Caco-2 (cell line): ENCODE data around the gene HECTD1. TPM values are rescaled to one million over a fixed set of nuclear protein-coding genes. Genes with fewer than 3 reads are reported as not detected.

Experiments
- BruUV-seq: library from RNA; stranded (reverse); fragments of 400-500 nt; replicated peaks from 2 replicates; lab custom pipeline; 2021; lab: Mats Ljungman, UMichigan
- CTCF ChIA-PET: fragments of 300-600 bp; sonication (Branson Sonifier 250); formaldehyde crosslinking; loops from one replicate; lab custom pipeline; 2022; ENCODE audit warnings: antibody characterized with exemption; lab: Charles Lee
- POLR2A ChIA-PET: fragments of 300-600 bp; sonication (Branson Sonifier 250); formaldehyde crosslinking; loops from one replicate; lab custom pipeline; 2022; ENCODE audit warnings: antibody characterized with exemption; lab: Charles Lee
- DNase-seq, 2 experiments: peaks; one replicate each; pipeline versions ENCODE4 v3.0.0 to v3.0.0-alpha.2; 2020 to 2022
- H3K27me3 ChIP-seq: replicated peaks from 2 replicates; pipeline ENCODE4 v1.6.0; 2011; ENCODE audit warnings: low read length; ENCODE audit not compliant: control insufficient read depth, insufficient read depth
- H3K36me3 ChIP-seq: 2 replicates; pipeline ENCODE4 v1.5.1; 2011; ENCODE audit warnings: low read length; ENCODE audit not compliant: control insufficient read depth, insufficient read depth
- H3K4me1 ChIP-seq: fragments of 250-450 bp; sonication (Bioruptor Pico); 2 replicates; pipeline ENCODE4 v1.5.1; 2020; ENCODE audit warnings: mild to moderate bottlenecking
- H3K4me3 ChIP-seq: 2 replicates; pipeline ENCODE4 v1.5.1; 2011; ENCODE audit warnings: low read depth, mild to moderate bottlenecking, control low read depth, low read length
- H3K9me3 ChIP-seq: fragments of 250-450 bp; sonication (Bioruptor Pico); 2 replicates; pipeline ENCODE4 v1.5.1; 2020; ENCODE audit warnings: mild to moderate bottlenecking, moderate library complexity
- H3K27ac Mint-ChIP-seq: one replicate; pipeline ENCODE4 v1.8.0; 2022; ENCODE audit warnings: mixed read lengths; ENCODE audit not compliant: unreplicated experiment
- H3K27me3 Mint-ChIP-seq: one replicate; pipeline ENCODE4 v1.8.0; 2022; ENCODE audit warnings: mixed read lengths; ENCODE audit not compliant: insufficient read depth, unreplicated experiment
- H3K36me3 Mint-ChIP-seq: one replicate; pipeline ENCODE4 v1.8.0; 2022; ENCODE audit warnings: mild to moderate bottlenecking, mixed read lengths; ENCODE audit not compliant: insufficient read depth, unreplicated experiment
- H3K4me1 Mint-ChIP-seq: one replicate; pipeline ENCODE4 v1.8.0; 2022; ENCODE audit warnings: low read depth, mixed read lengths; ENCODE audit not compliant: unreplicated experiment
- H3K4me3 Mint-ChIP-seq: one replicate; pipeline ENCODE4 v1.8.0; 2022; ENCODE audit warnings: mild to moderate bottlenecking, moderate library complexity, mixed read lengths; ENCODE audit not compliant: unreplicated experiment
- H3K9me3 Mint-ChIP-seq: one replicate; pipeline ENCODE4 v1.8.0; 2022; ENCODE audit warnings: mixed read lengths; ENCODE audit not compliant: unreplicated experiment
- intact Hi-C: fragments of 100-400 bp; cut with micrococcal nuclease; formaldehyde crosslinking; loops from one replicate; pipeline ENCODE4 v1.10.0; 2022; ENCODE audit not compliant: unreplicated experiment
- total RNA-seq: library from RNA; stranded (reverse); gene quantifications from 2 replicates; pipeline ENCODE4 v1.2.3, GENCODE V29; 2022
- TF ChIP-seq, protein P1 (sequence below), 2 experiments: fragments of 200-600 bp in 1 of 2; IDR thresholded peaks; 1 replicate in 1 of 2; 2 replicates in 1 of 2; pipeline versions ENCODE4 v1.5.1 to v1.8.0; 2011 to 2022; ENCODE audit warnings: antibody characterized with exemption in 1 of 2, control low read depth in 1 of 2, inconsistent platforms in 1 of 2, low read depth in 1 of 2, low read length in 1 of 2, mild to moderate bottlenecking in 1 of 2, moderate library complexity in 1 of 2; ENCODE audit not compliant: insufficient read depth in 1 of 2, severe bottlenecking in 1 of 2, unreplicated experiment in 1 of 2

Gene HECTD1
- total RNA-seq, 1 experiment from 2014 or later, result 146 TPM

DNA sequence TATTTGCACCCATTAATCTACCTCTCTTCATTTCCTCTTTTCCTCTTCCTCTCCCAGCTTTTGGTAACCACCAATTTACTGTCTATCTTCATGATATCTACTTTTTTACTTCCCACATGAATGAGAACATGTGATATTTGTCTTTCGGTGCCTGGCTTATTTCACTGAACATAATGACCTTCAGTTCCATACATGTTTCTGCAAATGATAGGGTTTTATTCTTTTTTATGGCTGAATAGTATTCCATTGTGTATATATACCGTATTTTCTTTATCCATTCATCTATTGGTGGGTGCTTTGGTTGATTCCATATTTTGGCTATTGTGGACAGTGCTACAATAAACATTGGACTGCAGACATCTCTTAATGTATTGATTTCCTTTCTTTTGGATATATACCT is 132.4 kb downstream of the HECTD1 start:
- H3K27me3 ChIP-seq, result no peaks in the 10 kb centered on the region
- no peaks in the 10 kb centered on the region for H3K36me3 ChIP-seq
- TF ChIP-seq, protein P1, sequence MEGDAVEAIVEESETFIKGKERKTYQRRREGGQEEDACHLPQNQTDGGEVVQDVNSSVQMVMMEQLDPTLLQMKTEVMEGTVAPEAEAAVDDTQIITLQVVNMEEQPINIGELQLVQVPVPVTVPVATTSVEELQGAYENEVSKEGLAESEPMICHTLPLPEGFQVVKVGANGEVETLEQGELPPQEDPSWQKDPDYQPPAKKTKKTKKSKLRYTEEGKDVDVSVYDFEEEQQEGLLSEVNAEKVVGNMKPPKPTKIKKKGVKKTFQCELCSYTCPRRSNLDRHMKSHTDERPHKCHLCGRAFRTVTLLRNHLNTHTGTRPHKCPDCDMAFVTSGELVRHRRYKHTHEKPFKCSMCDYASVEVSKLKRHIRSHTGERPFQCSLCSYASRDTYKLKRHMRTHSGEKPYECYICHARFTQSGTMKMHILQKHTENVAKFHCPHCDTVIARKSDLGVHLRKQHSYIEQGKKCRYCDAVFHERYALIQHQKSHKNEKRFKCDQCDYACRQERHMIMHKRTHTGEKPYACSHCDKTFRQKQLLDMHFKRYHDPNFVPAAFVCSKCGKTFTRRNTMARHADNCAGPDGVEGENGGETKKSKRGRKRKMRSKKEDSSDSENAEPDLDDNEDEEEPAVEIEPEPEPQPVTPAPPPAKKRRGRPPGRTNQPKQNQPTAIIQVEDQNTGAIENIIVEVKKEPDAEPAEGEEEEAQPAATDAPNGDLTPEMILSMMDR (IDR thresholded peaks at IDR 0.05; ENCODE audit: insufficient read depth in 1 of 2, low read depth in 1 of 2, low read length in 1 of 2, severe bottlenecking in 1 of 2, unreplicated experiment in 1 of 2), result no peak
- no peaks in the 10 kb centered on the region for H3K36me3 Mint-ChIP-seq
- H3K4me3 ChIP-seq, result no peak overlapping the region
- no peak overlapping the region for H3K4me3 Mint-ChIP-seq
- no peaks in the 10 kb centered on the region for H3K4me1 ChIP-seq
- POLR2A ChIA-PET, result interaction anchor here (0.6 kb wide), 1 partner anchor 88 kb away, joined by 4 read pairs; no protein-coding TSS in a partner anchor
- H3K27ac Mint-ChIP-seq, result no peak overlapping the region
- no peaks in the 10 kb centered on the region for H3K27me3 Mint-ChIP-seq
- BruUV-seq, result no TSS peak
- CTCF ChIA-PET, result no interaction called here
- DNase-seq, result no peak
- no peaks in the 10 kb centered on the region for H3K4me1 Mint-ChIP-seq
- H3K9me3 Mint-ChIP-seq, result no peaks in the 10 kb centered on the region
- no peaks in the 10 kb centered on the region for H3K9me3 ChIP-seq
- intact Hi-C loops, result no loop called here

DNA sequence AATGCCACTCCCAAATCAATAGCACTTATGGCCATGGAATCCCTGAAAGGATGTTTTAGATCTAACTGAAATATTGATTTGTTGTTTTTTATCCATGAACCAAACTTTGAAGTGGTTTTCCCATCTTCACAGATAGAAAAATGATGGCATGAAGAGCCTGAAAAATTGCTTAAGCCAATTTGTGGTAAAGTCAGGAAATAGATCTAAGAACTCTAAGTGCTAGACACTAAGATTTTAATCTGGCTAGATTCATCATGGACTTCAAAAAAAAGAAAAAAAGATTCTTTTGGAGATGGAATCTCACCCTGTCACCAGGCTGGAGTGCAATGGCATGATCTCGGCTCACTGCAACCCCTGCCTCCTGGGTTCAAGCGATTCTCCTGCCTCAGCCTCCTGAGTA is 136.4 kb downstream of the HECTD1 start:
- CTCF ChIA-PET, result no interaction called here

GRCh38 chr14:31070431-31070830 is 137.2 kb downstream of the HECTD1 start:
- Mint-ChIP-seq H3K27ac (no peak overlapping the region), H3K27me3 (no peaks in the 10 kb centered on the region), H3K9me3 (no peaks in the 10 kb centered on the region), H3K4me1 (no peaks in the 10 kb centered on the region), H3K36me3 (no peaks in the 10 kb centered on the region), H3K4me3 (no peak overlapping the region)
- no TSS peak for BruUV-seq
- DNase-seq, result no peak
- Histone ChIP-seq H3K36me3 (no peaks in the 10 kb centered on the region), H3K27me3 (no peaks in the 10 kb centered on the region), H3K4me1 (no peaks in the 10 kb centered on the region), H3K9me3 (no peaks in the 10 kb centered on the region), H3K4me3 (no peak overlapping the region)
- TF ChIP-seq, protein P1 (IDR thresholded peaks at IDR 0.05; ENCODE audit: insufficient read depth in 1 of 2, low read depth in 1 of 2, low read length in 1 of 2, severe bottlenecking in 1 of 2, unreplicated experiment in 1 of 2), result no peak
- CTCF ChIA-PET, result no interaction called here
- POLR2A ChIA-PET, result no interaction called here
- intact Hi-C loops, result no loop called here

More for the DNA sequence above, 136.4 kb downstream of the HECTD1 start:
- Mint-ChIP-seq H3K27me3 (no peaks in the 10 kb centered on the region), H3K4me3 (no peak overlapping the region), H3K27ac (no peak overlapping the region), H3K36me3 (no peaks in the 10 kb centered on the region), H3K4me1 (no peaks in the 10 kb centered on the region), H3K9me3 (no peaks in the 10 kb centered on the region)
- Histone ChIP-seq H3K4me3 (no peak overlapping the region), H3K36me3 (no peaks in the 10 kb centered on the region), H3K4me1 (no peaks in the 10 kb centered on the region), H3K27me3 (no peaks in the 10 kb centered on the region), H3K9me3 (no peaks in the 10 kb centered on the region)
- BruUV-seq, result no TSS peak
- TF ChIP-seq, protein P1 (IDR thresholded peaks at IDR 0.05; ENCODE audit: insufficient read depth in 1 of 2, low read depth in 1 of 2, low read length in 1 of 2, severe bottlenecking in 1 of 2, unreplicated experiment in 1 of 2), result no peak
- no peak for DNase-seq
- intact Hi-C loops, result no loop called here
- POLR2A ChIA-PET, result no interaction called here
